AG10803 (cell line): Measurements from ENCODE around the gene FILIP1L.

ENCODE experiments used
- DNase-seq: peaks from one replicate; pipeline ENCODE4 v3.0.0; 2010; ENCODE audit warnings: low read depth
- H3K4me3 ChIP-seq: 2 replicates; pipeline ENCODE4 v1.5.1; 2011; ENCODE audit warnings: mild to moderate bottlenecking, low read length, control low read depth
- TF ChIP-seq, protein P1 (sequence below): conservative IDR thresholded peaks from 2 replicates; pipeline ENCODE4 v1.5.1; 2011; ENCODE audit warnings: mild to moderate bottlenecking, low read length, control low read depth, inconsistent platforms

Gene FILIP1L

GRCh38 chr3:100033903-100034471, 80.3 kb downstream of the FILIP1L start:
- TF ChIP-seq, protein P1, sequence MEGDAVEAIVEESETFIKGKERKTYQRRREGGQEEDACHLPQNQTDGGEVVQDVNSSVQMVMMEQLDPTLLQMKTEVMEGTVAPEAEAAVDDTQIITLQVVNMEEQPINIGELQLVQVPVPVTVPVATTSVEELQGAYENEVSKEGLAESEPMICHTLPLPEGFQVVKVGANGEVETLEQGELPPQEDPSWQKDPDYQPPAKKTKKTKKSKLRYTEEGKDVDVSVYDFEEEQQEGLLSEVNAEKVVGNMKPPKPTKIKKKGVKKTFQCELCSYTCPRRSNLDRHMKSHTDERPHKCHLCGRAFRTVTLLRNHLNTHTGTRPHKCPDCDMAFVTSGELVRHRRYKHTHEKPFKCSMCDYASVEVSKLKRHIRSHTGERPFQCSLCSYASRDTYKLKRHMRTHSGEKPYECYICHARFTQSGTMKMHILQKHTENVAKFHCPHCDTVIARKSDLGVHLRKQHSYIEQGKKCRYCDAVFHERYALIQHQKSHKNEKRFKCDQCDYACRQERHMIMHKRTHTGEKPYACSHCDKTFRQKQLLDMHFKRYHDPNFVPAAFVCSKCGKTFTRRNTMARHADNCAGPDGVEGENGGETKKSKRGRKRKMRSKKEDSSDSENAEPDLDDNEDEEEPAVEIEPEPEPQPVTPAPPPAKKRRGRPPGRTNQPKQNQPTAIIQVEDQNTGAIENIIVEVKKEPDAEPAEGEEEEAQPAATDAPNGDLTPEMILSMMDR = no peak
- peak; percentile 55 for DNase-seq
- no peak overlapping the region for H3K4me3 ChIP-seq

- DNase-seq = peak; percentile 83
- no peak overlapping the region for H3K4me3 ChIP-seq
- TF ChIP-seq, protein P1 = no peak
These were observed 81.1 kb downstream of the FILIP1L start for GRCh38 chr3:100033184-100033583.

DNA sequence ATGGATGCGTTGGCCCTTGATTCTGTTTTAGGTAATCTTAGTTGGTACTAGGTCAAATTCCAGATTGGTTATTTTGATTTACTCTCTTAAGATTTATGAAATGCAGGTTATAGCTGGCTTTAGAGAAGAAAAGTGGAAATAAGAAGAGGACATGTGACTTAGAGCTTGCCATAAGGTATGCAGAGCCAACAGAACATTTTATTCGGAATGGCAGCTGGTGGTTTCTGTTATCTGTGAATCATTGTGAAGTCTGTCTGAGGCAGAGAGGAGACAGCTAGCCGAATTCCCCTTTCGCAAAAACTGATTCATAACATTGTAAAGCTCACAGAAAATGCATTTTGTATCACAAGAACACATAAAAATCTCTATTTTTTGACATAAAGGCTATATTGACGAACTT, 82.1 kb downstream of the FILIP1L start:
- TF ChIP-seq, protein P1 = no peak
- no peak overlapping the region for H3K4me3 ChIP-seq
- DNase-seq = peak; percentile 75

GRCh38 chr3:100030914-100031425, 83.3 kb downstream of the FILIP1L start:
- TF ChIP-seq, protein P1 = no peak
- H3K4me3 ChIP-seq = no peak overlapping the region

DNA sequence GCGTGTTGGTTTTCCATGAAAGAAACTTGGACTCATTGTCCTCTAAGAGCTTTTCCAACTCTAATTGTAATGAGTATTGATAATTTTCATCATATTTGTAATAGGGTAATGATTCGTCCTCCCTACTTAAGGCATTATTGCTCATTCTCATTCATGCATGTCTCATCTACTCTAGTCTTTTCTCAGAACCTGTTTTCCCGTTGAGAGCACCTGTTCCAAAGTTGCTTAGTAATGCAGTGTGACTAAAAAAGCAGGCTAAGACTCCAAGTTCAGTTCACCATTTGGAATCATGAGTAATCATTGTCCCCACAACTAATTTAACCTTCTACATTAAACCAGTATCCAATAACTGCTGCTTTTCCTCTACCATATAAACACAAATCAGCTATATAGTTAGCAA, 84.0 kb downstream of the FILIP1L start:
- no peak for DNase-seq
- TF ChIP-seq, protein P1 = no peak
- H3K4me3 ChIP-seq = no peak overlapping the region

More at GRCh38 chr3:100030914-100031425, 83.3 kb downstream of the FILIP1L start:
- no peak for DNase-seq

DNA sequence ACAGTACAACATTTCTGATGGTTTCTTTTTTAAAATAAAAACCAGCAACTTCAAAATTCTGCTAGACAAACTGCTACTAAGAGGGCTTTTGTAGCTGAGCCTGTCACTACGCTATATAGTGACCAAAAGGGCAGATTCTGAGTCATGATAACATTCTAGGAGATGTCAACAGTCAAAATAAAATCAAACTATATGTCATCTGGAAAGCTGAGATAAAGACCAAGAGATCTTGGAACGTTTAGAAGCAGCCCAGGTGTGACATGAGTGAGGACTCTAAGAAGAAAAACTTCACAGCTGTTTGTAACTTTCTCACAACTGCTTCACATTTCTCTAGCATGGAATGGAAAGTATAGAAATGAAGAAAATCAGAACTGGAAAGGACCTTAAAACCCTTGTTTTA, 84.6 kb downstream of the FILIP1L start:
- TF ChIP-seq, protein P1 = no peak
- no peak for DNase-seq
- no peak overlapping the region for H3K4me3 ChIP-seq

DNA sequence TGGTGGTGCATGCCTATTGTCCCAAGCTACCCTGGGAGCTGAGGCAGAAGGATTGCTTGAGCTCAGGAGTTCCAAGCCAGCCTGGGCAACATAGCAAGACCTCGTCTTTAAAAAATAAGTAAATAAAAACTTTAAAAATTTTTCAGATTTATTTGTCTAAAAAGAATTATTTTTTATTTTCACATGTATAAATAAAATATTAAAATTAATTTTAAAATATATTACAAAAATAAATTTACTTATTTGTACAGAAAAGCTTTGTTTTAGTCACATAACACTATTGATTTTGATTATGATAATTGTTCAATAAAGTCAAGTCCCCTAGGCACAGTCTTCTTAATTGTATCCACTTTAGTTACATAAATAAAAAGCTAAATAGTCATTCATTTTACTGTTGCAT, 85.2 kb downstream of the FILIP1L start:
- DNase-seq = no peak
- no peak overlapping the region for H3K4me3 ChIP-seq
- TF ChIP-seq, protein P1 = no peak
